NCI-H510A treated with DMSO at 0.1 percent for 48 hours (cell line): ENCODE data around the gene FNBP1.
"Not testable (repeated sequence)": the region's sequence is repeated elsewhere in the genome, so short reads cannot be mapped to it uniquely, and the experiment has no call there.

Experiments used
- DNase-seq: peaks from one replicate; lab custom pipeline; 2025; lab: John Stamatoyannopoulos, UW

FNBP1 gene

GRCh38 chr9:130021842-130022241, 21.1 kb downstream of the FNBP1 start:
- DNase-seq = not testable (repeated sequence)

- DNase-seq = no peak
Observed at GRCh38 chr9:130021123-130021522, 21.9 kb downstream of the FNBP1 start.

DNA sequence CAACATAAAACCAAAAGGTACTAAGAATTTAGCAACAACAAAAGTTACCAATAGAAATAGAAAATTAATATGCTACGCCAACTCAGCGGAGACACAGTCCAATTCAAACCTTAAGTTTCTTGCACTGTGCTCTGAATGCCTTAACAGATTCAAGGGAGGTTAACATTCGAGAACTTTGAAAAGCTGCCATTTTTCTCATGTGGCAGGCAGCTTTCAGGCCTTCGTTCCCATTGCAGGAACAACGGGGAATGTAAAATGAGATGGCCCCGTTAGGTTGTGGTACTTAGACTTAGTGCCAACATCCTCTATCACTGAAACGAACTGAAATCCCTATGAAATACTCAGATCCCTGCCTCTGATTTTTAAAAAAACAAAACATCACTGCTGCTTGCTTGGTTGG, 22.4 kb downstream of the FNBP1 start:
- DNase-seq = no peak

DNA sequence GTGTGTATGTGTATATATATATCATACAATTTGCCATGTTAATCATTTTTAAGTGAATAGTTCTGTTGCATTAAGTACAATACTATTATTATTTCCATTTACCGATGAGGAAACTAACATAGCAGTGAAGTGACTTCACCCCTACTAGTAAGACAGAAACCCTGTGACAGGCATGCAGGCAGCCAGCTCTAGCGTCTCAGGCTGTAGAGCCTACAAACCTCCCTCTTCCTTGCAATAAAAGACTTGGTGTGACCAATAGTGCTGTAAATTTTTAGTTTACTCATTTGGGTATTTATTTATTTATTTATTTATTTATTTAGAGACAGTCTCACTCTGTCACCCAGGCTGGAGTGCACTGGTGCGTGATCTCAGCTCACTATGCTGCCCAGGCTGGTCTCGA, 24.7 kb downstream of the FNBP1 start:
- DNase-seq = no peak

- not testable (repeated sequence) for DNase-seq
Observed at GRCh38 chr9:130017510-130017909, 25.5 kb downstream of the FNBP1 start.

DNA sequence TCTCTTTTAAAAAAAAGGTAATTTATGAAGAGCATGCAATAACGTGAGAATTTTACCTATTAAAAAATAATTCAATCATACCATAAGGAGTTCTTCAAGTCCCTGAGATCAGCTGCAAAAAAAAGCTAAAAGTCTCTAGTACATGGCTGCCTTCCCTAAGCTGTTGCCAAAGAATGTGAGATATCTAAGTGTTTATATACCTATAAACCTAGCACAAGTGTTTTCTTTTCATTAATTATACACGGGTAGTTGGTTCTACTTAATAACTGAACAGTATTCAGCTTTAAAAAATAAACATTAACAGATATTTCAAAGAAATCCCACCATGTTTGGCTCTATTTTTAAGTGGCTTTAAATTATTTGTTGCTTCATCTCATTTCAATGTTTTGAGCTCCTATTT, 25.9 kb downstream of the FNBP1 start:
- no peak for DNase-seq

DNA sequence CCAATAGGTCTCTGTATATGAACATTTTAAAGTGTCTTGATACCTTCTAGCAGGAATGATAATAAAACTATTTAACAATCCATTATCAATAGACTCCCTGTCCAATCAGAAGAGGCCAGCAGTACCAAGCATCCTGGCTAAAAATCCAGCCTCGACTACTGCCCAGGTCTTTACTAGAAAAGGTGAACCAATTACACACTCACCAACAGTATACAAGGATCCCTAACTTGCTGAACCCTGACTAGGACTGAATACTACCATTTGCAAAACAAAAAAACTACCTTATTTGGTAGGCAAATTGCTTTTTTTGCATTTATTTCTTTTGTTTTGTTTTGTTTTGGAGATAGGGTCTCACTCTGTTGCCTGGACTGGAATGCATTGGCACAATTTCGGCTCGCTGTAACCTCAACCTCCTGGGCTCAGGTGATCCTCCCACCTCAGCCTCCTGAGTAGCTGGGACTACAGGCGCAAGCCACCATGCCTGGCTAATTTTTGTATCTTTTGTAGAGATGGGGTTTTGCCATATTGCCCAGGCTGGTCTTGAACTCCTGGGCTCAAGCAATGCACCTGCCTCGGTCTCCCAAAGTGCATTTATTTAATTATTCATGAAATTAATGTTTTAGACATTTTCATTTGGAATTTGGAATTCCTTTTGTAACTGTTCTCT, 27.5 kb downstream of the FNBP1 start:
- no peak for DNase-seq

DNA sequence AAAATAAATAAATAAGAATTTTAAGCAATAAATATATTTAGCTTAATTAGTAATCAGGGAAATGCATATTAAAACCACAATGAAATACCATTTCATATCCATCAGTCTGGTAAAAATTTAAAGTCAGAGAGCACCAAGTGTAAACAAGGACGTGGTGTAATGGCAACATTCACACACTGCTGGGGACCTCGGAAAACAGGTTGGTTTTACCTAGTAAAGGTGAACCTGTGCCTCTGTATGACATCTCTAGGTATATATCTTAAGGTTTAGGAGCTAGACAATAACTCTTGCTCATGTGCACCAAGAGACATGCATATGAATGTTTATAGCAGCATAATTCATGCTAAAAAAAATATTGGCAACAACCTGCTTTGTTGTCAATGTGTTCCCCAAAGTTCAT, 29.7 kb downstream of the FNBP1 start:
- no peak for DNase-seq

DNA sequence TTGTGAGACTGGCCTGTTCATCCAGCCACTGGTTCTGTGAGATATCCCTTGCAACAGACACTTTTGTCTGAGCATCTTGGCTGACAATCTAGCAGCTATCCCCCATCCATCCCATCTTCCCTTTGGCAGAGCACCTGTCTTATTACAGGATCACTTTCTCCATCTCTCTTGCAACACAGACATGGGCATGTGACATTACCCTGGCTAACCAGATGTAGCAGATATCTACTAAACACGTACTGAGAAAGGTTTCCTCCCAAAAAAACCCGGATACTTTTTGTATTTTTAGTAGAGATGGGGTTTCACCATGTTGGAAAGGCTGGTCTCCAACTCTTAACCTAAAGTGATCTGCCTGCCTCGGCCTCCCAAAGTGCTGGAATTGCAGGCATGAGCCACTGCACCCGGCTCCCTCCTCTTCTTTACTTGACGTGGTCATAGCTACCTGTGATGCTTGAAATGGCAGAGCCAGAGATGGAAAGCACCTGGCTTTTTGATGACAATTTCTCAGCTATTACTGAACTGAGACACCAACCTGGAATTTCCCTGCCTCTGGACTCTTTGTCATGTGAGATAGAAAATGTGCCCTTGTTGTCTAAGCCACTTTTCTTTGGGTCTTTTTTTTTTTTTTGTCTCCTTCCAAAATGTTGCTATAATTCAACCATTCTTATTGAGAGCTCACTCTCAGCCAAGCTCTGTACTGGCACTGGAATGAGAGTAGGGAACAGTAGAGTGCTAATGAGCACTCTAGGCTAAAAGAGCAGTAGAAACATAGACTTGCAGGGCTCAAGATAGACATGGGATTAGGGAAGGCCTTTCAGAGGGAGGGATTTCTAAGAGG, 32.6 kb downstream of the FNBP1 start:
- no peak for DNase-seq

- not testable (repeated sequence) for DNase-seq
Observed at GRCh38 chr9:130009546-130009945, 33.4 kb downstream of the FNBP1 start.

GRCh38 chr9:130008538-130008937, 34.5 kb downstream of the FNBP1 start:
- no peak for DNase-seq

GRCh38 chr9:130006952-130007351, 36.0 kb downstream of the FNBP1 start:
- DNase-seq = not testable (repeated sequence)

GRCh38 chr9:130003943-130004552, 38.9 kb downstream of the FNBP1 start:
- no peak for DNase-seq

DNA sequence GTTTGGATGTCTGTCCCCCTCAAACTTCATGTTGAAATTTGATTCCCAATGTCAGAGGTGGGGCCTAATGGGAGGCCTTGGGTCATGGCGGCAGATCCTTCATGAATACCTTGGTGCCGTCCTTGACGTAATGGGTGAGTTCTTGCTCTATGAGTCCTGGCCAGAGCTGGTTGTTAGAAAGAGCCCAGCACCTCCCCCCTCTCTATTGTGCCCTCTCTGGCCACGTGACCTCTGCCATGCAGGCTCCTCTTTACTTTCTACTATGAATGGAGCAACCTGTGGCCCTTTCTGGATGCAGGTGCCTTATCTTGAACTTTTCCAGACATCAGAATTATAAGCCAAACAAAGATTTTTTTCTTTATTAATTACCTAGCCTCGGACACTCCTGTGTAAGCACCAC, 40.7 kb downstream of the FNBP1 start:
- no peak for DNase-seq

DNA sequence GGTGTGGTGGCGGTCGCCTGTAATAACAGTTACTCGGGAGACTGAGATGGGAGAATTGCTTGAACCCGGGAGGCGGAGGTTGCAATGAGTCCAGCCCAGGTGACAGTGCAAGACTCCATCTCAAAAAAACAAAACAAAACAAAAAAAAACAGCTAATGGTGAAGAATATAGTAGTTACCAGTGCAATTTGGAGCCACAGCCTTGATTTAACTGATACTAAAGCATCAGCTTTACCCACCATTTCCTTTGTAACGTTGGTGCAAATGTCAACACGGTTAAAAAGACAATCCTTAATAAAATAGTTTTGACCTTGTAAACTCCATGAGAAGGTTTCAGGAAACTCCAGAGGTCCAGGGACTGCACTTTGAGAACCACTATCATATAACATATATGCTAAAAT, 41.8 kb downstream of the FNBP1 start:
- DNase-seq = no peak

GRCh38 chr9:129999141-129999510, 43.9 kb downstream of the FNBP1 start:
- DNase-seq = no peak

- no peak for DNase-seq
Observed at GRCh38 chr9:129998491-129999140, 44.4 kb downstream of the FNBP1 start.

DNA sequence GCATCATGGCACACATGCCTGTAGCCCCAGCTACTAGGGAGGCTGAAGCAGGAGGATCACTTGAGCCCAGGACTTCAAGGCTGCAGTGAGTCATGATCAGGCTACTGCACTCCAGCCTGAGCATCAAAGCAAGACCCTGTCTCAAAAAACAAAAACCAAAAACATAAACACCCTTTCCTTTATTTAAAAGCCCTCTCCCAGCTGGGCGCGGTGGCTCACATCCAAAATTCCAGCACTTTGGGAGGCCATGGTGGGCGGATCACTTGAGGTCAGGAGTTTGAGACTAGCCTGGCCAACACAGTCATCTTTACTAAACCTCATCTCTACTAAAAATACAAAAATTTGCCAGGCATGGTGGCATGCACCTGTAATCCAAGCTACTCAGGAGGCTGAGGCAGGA, 45.3 kb downstream of the FNBP1 start:
- DNase-seq = not testable (repeated sequence)

GRCh38 chr9:129996161-129996830, 46.7 kb downstream of the FNBP1 start:
- no peak for DNase-seq

DNA sequence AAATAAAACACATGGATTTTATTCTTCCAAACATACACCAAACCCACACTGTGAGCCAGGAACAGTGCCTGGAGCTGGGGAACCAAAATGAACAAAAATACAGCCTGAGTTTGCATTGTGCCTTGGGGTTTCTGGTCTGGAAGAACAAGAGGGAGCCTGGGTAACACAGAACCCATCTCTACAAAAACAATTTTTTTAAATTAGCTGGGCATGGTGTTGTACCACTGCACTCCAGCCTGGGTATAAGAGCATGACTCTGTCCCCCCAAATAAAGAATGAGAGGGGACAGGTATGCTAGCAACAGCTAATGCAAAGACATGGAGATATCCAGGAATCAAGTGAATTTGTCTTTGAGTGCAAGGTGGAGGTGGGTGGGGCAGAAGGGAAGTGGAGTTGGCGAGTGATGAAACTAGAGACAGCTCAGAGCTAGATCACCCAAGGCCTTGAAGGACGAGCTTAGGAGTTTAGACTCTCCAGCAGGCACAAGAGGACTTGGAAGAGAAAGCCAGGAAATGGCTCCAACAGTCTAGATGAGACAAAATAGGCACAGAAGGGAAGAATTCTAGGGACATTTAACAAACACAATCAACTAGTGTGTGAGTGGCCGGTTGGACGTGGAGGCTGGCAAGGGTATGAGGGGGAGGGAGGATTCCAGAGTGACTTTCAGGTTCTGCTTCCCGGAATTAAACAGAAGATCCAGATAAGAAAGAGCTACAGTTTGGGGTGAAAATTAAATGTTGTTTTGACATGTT, 47.4 kb downstream of the FNBP1 start:
- no peak for DNase-seq

DNA sequence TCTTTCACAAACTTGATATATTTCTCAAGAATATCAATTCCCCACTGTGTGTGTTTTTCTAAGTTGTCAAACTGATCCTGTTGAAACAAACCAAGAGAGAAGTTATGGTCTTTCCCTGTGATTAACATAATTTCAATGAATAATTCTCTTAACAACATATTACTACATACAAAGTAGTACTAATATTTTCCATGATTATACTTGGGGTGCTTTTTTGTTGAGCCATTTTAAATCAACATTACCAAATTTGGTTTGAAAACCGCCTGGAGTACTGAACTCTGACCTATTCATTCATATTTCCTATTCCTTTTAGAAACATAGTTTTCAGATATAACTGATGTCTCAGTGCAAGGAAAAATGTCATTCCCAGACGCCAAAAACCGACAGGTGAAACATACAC, 48.1 kb downstream of the FNBP1 start:
- no peak for DNase-seq
